NCI-H82 (cell line): ENCODE data around the gene PDE5A.
"Not testable (repeated sequence)": the region's sequence is repeated elsewhere in the genome, so short reads cannot be mapped to it uniquely, and the experiment has no call there.

Source experiments
- DNase-seq: peaks from one replicate; lab custom pipeline; 2025; lab: John Stamatoyannopoulos, UW

PDE5A gene

DNA sequence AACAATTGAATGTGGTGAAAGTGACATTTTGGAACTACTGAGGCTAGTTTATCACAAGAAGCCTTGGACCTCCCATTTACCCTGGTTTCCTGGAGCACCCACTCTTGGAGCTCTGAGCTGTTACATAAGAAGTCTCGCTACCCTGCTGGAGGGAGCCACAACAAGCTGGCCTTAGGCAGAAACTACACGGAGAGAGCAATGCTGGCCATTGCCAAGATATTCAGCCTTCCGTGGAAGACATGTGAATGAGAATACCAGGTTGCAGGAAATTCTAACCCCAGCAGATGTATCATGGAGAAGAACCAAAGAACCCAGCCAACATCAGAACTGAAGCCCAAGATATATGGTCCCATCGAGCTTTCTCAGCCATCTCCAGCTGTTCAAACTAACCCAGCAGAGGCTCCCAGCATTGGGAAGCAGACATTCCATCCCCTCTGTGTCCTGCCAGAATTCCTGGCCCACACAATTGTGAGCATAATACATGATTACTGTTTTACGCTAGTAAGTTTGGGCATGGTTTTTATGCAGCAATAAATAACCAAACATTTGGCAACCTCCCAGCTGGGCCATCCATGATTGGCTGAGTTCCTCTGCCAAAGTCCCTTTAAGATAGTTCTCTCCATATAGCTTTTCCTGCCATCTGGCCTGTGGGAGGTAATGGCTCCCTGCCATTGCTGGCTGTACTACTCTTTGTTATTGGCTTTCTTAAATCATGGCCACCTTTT, 17.9 kb upstream of the PDE5A start:
- DNase-seq = peak; percentile 28

DNA sequence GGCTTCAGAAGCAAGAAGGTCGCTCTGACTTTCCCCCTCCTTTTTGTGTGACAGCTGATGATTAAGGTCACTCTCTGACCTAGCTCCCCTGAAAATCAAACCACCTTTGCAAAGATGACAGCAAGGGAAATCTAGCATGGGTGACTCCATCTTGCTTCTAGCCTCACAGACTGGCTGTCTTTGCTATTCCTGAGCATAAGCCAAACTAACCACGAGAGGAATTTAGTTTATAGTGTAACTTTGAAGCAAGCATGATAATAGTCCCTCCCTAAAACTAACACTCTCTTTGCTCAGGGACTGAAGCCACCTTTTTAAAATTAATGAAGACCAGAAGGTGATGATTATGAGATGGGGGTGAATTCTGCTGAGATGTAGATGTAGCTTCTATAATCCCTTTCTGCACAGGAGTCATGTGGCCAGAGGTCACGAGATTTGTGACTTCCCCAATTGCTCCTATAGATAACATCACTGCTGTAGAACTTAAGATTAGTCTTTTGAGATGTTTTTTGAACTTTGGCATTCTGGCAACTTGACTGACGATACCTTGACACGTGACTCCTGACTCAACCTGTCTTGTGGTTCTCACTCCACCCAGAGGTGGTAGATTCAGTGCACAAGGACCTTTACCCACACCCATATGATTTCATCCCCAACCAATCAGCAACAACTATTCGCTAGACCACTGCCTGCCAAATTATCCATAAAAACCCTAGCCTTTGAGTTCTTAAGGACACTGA, 14.9 kb upstream of the PDE5A start:
- no peak for DNase-seq

DNA sequence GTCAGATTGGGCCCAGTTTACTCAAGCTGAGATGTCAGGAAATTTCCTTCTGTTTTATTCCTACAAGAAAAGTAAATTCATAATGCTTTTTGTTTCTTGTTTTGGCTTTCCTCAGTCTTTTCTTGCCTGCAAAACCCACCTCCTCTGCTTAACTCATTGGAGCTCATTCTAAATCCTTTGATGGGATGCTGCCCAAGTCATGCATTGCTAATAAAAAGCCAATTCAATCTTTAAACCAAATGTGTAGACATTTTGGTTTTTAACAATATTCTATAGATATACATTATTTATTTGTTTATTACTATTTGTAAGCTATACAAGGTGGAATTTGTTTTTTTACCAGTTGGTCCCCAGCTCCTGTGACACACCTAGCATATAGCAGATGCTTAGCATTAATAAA, 13.2 kb upstream of the PDE5A start:
- no peak for DNase-seq

DNA sequence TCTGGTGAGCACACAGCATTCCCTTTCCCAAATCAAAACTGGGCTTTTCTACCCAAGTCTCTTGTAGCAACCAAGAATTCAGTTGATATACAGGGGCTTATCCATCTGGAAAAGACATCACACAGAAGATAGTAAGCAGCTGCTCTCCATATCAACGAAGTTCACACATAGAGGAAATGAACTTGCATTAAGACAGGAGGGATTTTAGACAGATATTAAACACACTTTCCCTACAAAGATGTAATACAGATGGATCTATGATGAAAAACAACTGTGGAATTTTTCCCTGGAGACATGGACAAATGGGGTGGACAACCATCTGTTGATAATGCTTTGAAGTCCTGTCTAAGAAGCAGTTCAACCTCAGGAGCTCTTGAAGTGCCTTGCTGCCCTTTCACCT, 9.8 kb upstream of the PDE5A start:
- DNase-seq = no peak

DNA sequence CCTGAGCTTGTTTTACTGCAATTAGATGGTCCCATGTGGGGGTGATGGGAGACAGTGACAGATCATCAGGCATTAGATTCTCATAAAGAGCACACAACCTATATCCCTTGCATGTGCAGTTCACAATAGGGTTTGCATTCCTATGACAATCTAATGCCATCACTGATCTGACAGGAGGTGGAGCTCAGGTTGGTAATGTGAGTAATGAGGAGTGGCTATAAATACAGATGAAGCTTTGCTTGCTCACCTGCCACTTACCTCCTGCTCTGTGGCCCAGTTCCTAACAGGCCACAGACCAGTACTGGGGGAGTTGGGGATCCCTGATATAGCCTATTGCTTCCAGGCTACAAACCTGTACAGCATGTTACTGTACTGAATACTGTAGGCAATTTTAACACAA, 8.2 kb upstream of the PDE5A start:
- not testable (repeated sequence) for DNase-seq

DNA sequence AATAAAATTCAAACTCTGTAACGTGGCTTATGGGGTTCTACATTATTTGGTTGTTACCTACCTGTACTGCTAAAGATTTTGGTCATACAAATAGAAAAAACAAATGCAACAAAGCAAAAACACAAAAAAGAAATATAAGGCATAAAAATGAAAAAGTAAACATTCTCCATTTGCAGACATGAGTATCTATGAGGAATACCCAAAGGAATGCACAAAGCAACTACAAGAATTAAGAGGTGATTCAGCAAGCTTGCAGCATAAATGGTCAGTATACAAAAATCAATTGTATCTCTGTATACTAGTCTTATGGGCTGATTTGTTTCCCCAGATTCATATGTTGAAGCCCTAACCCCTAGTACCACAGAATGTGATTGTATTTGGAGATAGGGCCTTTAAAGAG, 3.6 kb upstream of the PDE5A start:
- no peak for DNase-seq

DNA sequence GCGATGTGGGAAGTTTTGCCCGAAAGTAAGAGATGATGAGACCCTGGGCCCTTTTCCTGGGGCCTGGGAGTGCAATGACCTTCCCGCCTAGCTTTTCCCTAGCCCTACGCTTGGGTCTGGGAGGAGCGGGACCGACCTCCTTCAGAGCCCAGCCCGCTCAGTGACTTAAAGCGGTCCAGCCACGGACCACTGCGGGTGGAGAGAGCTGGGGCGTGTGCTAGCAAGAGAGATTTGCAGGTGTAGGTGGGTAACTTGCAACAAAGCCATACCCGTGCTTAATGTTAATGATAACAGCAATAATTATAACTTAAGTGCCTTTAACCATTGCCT, 503 bp upstream of the PDE5A start:
- no peak for DNase-seq

DNA sequence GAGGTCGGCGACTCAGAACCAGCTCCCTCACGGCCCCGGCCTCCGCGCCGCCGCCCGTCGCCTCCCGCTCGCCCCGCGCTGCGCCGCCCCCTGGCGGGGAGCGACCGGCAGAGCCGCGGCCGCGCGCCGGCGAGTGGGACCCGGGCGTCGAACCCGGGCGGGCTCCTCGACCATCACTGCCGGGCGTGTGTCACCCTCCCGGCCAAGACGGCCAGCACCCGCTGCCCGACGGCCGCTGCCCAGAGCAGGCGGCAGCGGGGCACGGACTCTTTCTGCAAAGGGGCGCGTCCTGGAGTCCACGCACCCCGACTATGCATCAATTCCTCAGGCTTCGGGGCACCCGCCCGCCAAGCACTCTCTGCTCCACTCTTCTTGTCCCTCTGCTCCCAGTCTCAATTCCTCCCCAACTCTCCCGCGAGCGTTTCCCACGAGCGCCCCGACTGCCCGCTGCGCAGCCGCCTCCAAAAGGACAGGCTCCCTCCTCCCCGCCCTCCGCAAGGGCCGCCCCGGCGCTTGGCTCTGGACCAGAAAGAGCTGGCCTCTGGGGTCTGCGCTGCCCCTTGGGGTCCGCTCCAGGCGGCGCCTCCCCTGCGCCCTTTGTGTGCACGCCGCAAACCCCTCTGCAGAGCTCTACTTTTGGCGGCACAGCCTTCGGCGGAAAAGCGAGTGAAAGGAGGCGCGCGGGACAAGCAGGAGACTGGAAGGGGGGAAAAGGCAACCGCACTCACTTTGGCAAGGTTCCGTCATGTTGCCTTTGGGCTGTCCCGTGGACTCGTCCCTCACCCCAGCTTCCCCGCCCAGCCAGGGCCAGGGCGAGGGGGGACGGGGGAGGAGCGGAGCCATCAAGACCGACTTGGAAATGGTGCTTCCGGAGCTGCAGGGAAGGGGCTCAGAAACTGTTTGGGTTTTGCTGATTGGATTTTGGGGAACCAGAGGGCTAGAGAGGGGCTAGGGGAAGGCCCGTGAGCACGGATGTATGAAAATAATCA, 1.0 kb downstream of the PDE5A start:
- DNase-seq = peak; percentile 64

DNA sequence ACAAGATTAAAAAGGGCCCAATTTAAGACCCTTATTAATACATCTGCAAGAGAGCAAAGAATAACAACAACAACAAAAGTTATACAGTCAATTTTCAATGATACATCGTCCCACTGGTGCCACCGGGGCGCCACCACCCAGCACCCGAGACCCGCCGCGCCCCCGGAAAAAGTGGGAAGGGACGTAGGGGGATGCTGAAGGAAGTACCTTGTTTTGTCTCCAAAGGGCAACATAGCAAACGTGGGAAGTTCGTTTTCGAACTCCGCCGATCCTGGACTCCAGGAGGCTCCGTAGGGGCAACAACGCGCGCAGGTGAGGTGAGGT, 1.7 kb downstream of the PDE5A start:
- DNase-seq = no peak

DNA sequence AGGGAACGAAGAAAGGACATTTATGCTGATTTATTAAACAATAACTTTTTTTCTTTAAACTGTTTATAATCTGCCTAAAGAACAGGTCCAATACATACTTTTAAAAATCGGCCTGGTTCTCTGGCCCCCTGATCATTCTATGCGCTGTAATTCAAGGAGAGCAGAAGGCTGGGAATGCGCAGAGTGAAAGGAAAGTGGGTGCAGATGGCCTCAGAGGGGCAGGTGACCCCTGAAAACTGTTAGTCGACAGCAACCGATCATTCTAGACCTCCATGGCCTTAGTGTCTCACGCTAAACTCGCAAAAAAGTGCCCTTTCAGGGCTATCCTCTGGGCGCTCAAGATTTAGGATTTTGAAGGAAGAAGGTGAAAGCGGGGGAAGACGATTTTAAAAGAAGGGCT, 2.2 kb downstream of the PDE5A start:
- DNase-seq = no peak

DNA sequence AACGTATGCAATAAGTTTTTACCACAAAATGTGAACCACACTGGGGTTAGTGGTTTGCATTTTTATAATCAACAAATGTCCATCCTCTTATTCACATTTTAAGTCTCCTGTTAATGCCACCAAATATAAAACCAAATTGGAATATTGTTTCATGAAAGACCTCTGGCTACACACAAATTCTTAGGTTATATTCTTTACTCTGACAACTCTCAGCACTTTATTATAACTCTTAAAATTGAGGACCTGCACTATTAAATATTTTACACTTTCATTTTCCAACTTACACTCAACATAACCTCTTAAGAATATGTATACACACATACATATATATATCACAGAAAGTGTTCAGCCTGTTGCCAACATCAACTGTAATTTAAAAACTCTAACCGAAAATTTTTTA, 2.8 kb downstream of the PDE5A start:
- DNase-seq = no peak

DNA sequence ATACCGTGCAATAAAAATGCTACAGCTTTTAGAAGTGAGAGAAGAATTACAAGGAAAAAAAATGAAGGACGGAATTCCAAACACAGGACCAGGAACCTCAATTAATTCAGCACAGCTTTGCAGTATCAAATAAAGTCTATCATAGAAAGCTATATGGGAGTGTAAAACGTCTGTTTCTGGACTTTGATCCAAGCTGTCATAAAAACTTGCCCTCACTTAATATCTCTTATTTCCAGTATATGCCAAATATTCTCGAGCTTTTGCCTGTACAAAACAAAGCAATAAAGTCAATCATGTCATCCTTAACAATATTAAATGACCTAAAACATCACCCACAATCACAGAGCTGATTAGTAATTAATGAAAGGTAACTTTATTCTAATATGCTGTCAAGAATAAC, 4.2 kb downstream of the PDE5A start:
- no peak for DNase-seq

DNA sequence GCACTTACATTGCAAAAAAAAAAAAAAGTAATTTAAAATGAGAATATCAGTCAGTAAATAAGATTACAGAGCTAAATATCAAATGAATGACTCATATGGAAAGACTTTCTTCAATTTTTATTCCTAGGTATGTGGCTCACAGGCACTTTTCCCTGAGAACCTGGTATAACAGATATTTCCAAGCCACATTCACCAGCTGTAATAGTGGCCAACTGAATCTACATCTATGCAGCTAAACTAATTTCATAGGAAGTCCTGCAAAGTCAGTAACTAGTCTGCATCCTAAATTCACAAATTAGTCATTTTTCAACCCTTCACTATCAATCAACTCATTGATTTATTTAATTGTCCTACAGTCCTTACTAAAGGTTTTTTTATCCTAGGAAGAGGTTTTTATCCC, 5.6 kb downstream of the PDE5A start:
- DNase-seq = no peak

DNA sequence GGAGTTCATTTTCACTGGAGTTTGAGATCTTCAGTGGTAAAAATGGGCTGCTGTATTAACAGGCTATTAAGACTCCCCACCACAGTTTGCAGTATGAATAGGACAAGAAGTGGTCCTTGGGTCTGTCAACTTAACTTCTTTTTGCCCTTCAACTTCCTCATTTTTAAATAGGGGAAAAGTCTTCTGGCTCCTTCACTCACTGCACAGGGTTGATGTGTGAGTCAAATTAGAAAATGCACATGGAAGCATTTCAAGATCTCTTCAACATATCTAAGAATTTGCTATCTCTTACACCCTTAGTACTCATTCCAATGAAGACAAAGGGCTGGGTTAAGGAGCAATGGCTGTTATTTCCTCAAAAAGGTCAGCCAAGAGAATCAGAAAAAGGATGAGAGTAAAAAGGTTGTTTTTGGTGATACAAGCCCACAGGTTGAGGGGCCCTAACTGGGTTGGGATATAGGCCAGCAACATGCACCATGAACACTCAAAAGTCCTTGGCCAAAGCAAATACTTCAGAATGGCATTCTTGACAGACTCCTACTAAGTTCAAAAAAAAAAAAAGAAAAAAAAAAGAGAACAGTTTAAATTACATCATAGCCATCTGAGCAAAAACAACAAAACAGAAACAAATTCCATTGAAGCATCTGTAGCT, 13.4 kb downstream of the PDE5A start:
- no peak for DNase-seq

DNA sequence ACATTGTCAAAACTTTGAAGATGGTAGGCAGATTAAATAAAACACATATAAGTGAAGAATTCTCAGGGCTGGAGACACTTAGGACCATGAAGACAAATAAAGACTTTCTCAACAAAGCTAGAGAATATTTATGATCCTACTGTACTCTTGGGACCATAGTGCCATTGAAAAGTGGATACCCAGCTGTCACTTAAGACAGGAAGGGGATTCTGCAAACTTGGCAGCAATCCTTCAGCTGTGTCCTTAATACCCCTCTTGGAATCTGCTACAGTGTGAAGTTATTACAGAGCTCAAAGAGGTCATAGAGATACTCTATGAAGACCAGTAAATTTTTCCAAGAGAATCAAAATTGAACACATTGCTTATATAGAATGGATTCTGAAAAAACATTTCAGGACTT, 24.3 kb downstream of the PDE5A start:
- peak; percentile 27 for DNase-seq

DNA sequence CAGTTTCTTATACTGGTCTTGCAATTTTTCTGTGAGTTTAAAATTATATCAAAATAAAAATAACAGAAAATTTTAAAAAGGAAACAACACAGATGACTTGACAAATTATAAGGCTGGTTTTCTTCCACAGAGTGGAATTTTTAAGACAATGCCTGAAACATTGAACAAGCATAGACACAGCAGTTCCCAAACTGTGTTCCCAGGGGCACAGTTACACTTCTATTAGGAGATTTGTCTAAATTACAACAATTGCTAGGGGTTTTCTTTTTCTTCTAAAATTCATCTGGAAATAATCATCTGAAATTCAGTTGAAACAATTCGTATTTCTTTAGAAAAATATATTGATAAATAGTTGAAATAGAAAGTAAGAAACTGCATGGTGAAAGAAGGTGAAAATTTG, 26.2 kb downstream of the PDE5A start:
- no peak for DNase-seq

DNA sequence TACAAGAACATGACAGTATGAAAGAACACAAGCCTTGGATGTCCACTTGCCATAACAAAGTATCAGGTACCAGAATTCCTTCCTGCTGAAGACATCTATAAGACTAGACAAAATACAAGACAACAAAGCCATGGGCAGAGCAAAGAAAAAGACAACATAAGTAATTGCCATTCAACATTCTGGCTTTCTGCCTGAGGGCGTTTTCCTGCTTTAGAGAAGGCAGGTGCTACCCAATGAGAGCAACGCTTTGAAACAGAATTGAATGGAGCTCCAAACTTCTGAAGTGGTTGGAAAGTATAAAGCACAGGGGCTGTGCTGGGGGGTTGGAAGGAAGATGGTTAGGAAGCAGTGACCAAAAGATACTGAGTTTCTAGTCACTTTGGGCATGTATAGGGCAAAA, 30.1 kb downstream of the PDE5A start:
- DNase-seq = no peak

DNA sequence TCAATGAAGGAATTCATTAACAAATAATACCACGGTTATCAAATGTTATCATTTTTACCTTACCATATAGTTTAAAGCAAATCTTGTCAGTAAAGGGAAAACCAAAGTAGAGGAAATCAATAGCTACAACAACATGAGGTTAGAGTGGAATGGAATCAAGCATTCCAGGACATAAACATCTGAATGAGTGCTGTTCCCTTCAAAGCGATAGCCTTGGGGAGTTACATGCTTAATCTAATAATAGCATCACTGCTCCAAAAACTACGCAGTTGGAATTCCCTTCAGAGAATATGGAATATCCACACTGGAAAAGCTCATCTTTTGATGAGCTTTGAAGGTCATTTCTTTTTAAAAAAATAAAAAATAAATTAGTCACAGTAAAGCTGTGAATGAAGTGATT, 31.2 kb downstream of the PDE5A start:
- DNase-seq = no peak

DNA sequence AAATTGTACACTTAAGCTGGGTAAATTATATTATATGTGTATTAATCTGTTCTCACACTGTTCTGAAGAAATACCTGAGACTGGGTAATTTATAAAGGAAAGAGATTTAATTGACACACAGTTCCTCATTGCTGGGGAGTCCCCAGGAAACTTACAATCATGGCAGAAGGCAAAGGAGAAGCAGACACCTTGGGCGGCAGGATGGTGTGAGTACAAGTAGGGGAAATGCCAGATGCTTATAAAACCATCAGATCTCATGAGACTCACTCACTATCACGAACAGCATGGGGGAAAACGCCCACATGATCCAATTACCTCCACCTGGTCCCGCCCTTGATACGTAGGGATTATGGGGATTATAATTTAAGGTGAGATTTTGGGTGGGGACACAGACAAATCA, 34.9 kb downstream of the PDE5A start:
- peak; percentile 66 for DNase-seq

DNA sequence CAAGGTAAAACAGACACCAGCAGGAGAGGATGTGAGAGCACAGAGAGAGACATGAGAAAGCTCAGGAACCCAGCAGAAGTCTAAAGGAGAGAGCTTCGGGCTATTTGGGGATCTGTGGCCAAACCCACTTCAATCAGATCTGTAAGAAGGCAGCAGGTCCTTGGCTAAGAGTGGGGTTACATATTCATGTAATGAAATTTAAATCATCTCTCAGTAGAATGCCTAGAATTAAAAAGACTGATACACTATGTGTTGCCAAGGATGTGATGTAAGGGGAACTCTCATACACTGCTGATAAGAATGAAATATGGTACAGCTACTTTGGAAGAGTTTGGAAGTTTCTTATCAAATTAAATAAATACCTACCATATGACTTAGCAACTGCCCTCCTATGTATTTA, 35.8 kb downstream of the PDE5A start:
- no peak for DNase-seq

DNA sequence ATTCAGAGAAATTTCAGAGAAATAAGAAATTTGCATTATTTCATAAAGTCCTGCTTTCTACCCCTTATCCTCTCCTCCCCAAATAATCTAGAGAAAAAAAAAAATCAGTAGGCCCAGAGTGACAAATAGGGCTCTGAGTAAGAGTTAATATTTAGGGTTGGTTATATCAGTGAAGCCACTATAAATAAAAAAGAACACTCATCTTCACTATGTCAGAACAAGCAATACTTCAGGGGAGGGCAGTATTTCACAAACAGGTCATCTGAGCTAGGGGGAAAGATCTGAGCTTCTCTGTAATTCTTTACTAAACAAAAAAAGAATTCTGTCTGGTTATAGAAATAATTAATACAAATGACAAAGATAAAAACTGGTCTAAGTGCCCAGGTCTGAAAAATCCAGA, 39.4 kb downstream of the PDE5A start:
- DNase-seq = no peak

DNA sequence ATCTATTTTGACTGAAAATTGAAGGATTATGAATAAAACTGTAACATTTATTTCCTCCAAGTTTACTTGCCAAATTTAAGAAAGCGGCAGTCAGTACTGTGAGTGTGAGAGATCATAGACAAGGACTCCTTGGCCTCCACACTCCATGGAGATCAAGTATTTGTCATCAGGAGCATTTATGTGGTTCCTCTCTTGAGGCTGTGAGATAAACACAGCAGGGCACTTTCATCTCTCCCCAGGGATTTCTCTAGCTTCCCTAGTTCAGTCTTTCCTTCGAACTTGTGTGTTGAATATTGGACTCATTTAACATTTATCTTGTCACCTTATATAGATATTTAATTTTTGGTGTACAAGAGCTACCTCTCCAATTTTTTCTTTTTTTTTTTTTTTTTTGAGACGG, 40.8 kb downstream of the PDE5A start:
- DNase-seq = no peak

DNA sequence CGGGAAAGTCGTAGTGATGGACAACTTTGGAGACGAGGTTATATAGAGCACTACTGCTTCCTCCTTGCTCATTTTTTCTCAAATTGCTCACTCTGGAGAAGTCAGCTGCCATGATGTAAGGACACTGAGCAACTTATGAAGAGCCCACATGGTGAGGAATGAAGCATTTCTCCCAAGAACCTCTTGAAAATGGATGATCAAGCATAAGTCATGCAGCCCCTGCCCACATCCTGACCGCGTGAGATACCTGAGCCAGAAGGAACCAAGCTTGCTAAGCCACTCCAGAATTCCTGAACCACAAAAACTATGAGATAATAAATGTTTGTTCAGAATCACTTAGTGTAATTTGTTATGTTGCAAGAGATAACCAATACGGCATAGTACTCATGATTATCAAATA, 42.8 kb downstream of the PDE5A start:
- DNase-seq = no peak
